Measurements from ENCODE around the gene MAP2K6.

Gene MAP2K6

GRCh38 chr17:69497161-69497560 lies 82.7 kb downstream of the MAP2K6 start:
- DNase-seq: no peak

- no peak for DNase-seq
Measured at GRCh38 chr17:69499318-69499717, 84.8 kb downstream of the MAP2K6 start.

DNA sequence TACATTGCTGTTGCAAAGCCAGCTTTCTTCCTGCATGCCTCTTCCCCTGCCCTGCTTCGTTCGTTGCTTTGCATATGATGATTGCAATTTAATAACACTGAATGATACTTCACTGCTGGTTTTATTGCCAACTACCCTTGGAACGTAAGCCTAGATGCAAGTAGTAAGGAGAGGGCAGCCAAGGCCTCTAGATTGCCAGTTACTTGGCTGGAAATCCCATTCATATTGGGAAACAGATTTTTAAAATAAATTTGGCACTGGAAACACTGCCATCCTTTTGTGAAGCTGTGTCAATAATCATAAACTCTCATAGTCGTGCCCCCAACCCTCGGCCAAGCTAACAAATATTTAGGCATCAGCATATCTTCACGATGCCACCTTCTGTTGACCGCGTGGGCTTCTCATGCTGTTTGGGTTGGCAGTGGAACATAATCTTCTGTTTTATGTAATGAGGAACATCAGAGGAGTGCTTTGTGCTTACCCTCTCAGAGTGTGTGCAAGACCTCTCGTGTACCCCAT lies 86.5 kb downstream of the MAP2K6 start:
- DNase-seq: no peak

- no peak for DNase-seq
Measured at GRCh38 chr17:69501591-69502468, 87.3 kb downstream of the MAP2K6 start.

- DNase-seq: no peak
Measured at GRCh38 chr17:69503711-69504110, 89.2 kb downstream of the MAP2K6 start.

GRCh38 chr17:69505740-69506139 lies 91.2 kb downstream of the MAP2K6 start:
- DNase-seq: no peak

DNA sequence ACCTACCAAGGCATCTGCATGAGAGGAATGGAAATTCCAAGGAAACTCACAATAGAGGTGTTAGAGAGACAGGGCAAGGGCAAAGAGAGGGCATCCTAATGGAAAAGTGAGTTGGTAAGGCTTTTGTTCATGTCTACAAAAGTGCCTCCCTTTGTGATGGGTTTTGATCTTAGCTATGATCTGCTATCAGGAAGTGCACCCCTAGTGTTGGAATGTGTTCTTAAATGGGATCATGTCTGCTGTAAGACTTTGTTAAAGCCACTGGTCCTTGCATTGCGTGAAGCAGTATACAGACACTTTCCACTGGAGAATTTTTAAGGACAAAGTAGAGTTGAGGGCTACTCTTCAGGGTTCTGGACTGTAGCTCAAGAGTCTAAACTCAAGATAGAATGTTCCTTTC lies 92.0 kb downstream of the MAP2K6 start:
- DNase-seq: no peak

DNA sequence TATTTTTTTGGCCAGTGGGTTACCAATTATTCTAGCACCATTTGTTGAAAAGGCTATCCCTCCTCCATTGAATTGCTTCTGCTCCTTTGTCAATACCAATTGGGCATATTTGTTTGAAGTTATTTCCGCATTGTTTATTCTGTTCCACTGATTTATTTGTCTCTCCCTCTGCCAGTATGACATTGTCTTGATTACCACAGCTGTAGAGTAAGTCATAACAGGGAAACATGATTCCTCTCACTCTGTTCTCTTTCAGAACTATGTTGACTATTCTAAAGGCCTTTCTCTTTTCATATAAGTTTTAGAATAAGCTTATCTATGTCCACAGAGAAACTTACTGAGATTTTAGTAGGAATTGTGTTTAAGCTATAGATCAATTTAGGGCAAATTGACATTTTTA lies 94.3 kb downstream of the MAP2K6 start:
- DNase-seq: no peak

GRCh38 chr17:69511250-69511649 lies 96.8 kb downstream of the MAP2K6 start:
- no peak for DNase-seq

- no peak for DNase-seq
Measured at GRCh38 chr17:69512946-69513345, 98.4 kb downstream of the MAP2K6 start.

GRCh38 chr17:69516225-69516624 lies 101.7 kb downstream of the MAP2K6 start:
- DNase-seq: no peak

- no peak for DNase-seq
Measured at GRCh38 chr17:69516911-69517310, 102.4 kb downstream of the MAP2K6 start.

- no peak for DNase-seq
Measured at GRCh38 chr17:69518951-69519350, 104.5 kb downstream of the MAP2K6 start.

- DNase-seq: no peak
Measured at GRCh38 chr17:69523244-69523861, 108.9 kb downstream of the MAP2K6 start.

- no peak for DNase-seq
Measured at GRCh38 chr17:69524854-69525253, 110.4 kb downstream of the MAP2K6 start.

- DNase-seq: no peak
Measured at GRCh38 chr17:69525920-69526841, 111.7 kb downstream of the MAP2K6 start.

DNA sequence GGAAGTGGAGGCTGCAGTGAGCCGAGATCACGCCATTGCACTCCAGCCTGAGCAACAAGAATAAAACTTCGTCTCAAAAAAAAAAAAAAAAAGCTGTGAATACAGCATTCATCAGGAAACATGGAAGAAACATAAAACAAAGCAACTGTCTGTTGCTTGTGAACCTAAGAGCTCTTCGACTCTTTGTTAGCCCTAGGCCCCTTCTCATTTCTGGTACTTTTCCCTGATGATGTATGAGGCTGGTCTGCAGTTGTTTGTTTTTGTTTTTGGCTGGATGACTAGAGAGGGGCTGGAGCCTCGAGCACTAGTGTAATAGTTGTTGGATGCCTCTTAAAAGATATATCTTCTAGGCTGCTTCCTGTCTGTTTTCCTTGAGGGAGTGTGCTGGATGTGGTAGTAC lies 113.5 kb downstream of the MAP2K6 start:
- DNase-seq: no peak

DNA sequence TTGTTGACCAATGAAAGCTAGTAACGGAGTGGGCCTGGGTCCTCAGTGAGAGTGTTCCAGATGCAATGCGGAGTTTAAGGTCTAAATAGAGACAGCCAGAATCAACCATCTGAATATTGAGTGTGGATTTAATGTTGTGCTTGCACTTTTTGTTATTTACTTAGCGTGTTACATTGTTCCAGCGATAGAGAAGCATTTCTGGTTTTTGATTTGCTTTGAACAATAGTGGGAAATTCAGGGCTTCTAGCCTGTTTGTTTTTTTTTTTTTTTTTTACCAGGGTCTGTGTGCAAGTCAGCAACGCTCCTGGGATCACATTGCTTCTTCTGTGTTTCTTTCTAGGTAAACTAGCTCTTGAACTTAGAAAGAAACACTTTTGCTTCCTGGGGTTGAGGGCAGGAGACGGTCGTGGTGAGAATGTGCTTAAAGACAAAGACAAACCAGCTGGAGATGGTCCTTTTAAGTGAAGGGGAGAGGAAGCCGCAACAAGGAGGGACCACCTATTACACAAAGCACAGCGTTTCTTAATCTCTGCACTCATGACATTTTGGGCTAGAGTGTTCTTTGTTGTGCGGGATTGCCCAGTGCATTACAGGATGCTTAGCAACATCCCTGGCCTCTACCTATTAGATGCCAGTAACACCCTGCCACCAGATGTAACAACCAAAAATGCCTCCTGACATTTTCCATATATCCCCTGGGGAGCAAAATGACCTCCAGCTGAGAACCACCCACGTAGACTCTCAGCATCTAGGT lies 119.2 kb downstream of the MAP2K6 start:
- DNase-seq: no peak

GRCh38 chr17:69534235-69534621 lies 119.7 kb downstream of the MAP2K6 start:
- no peak for DNase-seq

GRCh38 chr17:69535016-69535570 lies 120.6 kb downstream of the MAP2K6 start:
- no peak for DNase-seq

DNA sequence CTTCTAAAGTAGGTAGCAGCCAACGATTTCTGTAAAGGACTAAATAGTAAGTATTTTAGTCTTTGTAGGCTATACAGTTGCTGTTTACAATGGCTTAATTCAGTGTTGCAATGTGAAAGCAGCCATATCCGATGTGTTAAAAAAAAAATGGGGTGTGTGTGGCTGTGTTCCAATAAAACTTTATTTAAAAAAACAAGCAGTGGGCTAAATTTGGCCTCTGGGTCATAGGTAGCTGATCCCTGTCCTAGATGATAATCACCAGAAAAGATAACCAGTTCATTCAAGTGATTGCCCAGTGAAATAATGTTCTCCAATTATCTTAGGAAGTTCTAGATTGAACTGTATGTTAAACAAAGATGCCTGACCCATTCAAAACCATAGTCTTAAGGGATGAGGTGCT lies 124.3 kb downstream of the MAP2K6 start:
- DNase-seq: no peak

DNA sequence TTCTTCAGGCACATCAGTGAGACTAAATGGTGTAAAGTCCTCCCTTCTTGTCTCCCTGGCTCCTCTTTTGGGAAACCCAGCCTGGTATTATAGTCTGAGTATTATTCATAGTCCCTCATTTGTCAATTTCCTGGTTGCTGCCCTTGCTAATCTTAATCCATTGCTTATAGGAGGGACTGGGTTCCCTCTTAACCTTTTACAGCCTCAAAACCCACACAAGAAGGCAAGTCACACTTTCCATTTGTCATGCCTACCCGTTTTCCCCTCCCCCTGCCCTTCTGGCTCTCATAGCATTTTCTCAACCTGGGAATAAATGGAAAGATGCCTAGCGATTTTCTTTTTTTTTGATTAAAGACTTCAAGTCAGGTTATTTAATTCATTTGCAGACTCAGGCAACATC lies 124.8 kb downstream of the MAP2K6 start:
- no peak for DNase-seq
